GM19467 (cell line): ENCODE results near the gene SCUBE1.

Source experiments
- ATAC-seq: cut with Tn5 transposase; IDR thresholded peaks from one replicate; pipeline ENCODE4 v1.9.1; 2021; ENCODE audit warnings: mild to moderate bottlenecking, moderate library complexity; ENCODE audit not compliant: unreplicated experiment

The SCUBE1 gene

DNA sequence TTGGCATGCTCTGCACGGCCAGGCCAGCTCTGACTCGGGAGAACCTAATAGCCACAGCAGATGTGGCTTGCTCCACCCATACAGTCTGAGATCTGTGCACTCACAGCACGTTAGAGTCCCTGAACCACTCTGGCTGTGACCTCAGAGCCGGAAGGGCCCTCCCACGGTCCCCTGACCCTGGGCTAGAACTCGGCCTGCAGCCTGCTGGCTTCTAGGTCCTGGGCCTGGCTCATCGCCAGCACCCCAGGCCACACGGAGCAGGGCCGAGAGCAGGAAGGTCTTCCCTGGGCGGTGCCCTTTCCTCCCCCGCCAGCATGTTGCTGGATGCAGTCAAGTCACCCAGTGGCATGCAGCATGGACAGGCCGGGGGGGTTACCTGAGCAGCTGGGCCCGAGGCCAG is 120.9 kb downstream of the SCUBE1 start:
- ATAC-seq, result no peak

DNA sequence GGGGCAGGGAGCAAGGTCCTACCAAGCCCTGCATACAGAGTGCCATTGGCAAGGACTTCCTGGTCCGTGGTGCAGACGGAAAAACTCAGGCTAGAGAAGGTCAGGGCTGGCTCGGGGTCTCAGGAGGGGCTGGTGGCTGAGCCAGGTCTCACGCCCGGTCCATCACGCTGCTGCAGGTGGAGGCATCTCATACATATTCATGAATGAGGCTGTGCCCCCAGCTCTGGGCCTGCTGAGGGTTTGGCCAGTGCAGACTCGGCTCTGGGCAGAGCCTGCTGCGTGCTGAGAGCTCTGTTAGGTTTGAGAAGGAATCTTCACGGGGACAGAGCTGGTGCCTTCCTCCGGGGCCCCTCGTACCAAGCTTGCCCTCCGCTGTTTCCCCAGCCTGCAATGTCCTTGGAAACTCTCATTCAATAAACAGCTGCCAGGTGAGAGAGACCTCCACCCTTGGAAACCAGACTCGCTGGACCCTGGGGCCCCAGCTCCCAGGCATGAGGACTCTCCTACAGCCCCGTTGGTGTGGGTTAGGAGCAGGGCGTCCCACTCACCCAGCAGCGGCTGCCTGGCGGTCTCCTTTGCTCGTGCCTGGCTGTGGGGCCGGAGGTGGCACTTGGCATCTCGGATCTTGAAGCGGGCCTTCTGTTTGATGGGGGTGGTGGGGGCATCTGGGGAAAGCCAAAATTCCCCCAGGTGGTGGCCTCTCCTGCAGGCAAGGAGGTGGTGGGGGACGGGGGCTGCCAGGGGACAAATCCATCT is 122.4 kb downstream of the SCUBE1 start:
- ATAC-seq, result no peak

DNA sequence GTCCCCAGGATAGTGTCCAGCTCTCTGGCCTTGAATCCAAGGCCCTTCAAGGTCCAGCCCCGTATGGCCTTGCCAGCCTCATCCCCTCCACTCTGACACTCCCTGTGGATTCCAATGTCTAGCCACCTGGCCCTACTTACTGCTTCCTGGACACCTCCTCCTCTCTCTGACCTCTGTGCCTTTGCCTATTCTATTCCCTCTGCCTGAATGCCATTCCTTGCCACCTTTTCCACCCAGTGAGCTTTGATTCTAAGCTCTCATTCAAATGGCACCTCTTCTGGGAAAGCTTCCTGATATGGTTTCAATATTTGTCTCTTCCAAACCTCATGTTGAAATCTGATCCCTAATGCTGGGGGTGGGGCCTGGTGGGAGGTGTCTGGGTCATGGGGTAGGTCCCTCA is 124.4 kb downstream of the SCUBE1 start:
- no peak for ATAC-seq

DNA sequence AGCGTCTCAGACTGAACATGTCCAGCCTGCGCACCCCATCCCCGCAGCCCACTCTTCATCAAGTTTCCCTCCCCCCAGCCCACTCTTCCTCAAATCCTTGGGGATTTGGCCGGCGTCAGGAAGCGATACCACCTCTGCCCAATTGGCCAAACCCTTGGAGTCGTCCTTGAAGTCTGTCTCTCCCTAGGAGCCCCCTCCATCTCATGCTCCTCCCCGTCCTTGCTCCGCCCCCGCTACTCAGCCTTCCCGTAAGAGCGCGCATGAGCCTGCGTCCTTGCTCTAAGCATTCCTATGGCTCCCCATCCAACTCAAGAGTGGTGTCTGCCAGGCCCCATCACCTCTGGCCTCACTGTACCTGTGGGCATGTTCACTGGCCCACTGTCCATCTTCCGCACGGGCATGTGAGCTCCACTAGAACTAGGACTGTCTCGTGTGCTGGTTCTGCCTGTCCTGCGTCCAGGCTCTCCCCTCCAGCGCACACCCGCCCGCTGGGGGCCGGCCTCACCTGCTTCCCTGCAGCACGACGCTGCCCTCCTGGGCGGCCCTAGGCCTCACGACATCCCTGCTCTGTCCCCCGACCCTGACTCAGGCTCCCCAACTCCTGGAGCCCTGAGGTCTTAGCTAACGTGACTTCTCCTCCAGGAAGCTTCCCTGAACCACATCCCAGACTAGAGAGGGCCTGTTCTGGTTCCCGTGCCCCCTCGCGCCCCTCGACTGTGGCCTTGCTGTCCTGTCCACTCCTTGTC is 125.7 kb downstream of the SCUBE1 start:
- ATAC-seq, result no peak

DNA sequence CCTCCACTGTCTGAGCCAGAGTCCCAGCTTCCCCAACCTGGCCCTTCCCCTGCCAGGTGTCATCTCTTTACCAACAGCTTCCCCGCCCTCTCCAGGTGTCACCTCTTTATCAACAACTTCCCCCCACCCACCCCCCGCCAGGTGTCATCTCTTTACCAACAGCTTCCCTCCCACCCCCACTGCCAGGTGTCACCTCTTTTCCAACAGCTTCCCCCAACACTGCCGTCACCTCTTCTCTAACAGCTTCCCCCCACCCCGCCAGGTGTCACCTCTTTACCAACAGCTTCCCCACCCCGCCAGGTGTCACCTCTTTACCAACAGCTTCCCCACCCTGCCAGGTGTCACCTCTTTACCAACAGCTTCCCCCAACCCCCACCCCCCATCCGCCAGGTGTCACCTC is 126.4 kb downstream of the SCUBE1 start:
- ATAC-seq, result no peak

DNA sequence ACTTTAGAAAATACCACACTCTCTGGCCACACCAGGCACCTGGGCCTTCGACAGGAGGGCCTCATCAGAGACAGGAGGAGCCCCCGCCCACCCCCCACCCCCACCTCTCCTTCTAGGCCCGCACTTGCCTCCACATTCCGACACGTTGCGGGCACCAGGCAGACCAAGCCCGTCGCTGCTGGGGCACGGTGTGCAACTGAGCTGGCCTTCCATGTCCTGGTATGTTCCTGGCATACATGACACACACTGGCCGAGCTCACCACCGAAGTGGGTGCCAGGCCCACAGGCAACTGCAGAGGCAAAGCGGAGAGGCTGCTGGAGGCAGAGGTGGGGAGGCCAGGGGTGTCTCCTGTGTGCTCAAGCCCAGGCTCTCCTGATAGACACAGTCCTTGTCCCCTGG is 129.2 kb downstream of the SCUBE1 start:
- no peak for ATAC-seq

DNA sequence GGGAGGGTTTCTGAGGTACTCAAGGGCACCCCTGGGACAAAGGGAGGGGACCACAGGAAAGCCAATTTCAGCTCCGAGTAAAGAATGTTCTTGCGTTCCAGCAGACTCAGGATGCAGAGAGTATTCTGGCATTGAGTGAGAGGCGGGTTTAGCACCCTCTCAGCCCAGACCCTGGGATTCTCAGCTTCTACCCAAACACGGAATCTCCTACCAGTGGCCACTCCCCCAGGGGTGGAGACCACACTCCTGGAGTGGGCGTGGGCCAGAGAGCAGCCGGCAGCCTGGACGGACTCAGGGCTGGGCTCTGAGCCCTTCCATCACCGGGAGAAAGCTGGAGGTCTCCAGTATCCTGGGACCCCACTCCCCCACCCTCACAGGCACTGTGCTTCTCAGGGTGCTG is 130.1 kb downstream of the SCUBE1 start:
- ATAC-seq, result no peak

DNA sequence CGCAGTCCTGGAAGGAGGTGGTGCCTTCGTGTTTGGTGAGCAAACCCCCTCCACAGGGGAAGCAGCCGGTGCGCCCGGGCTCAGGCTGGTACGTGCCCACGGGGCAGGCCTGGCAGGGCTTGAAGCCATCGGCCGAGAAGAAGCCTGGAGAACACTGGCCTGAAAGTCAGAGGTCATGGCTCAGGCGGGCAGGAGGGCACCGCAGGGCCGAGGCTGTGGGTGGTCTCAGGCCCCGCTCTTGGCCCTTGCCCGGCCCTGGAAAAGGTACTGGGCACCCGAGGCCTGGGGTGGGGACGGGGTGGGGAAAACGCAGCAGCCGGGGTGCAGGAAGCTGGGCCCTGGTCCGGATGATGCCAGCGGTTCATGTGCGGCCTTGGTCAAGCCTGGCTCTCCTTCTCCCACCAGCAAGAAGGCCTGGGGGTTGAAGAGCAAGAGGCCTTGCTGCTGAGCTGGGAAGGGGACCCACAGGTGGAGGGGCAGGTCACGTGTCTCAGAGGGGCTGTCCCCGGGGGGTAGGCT is 130.7 kb downstream of the SCUBE1 start:
- ATAC-seq, result no peak

DNA sequence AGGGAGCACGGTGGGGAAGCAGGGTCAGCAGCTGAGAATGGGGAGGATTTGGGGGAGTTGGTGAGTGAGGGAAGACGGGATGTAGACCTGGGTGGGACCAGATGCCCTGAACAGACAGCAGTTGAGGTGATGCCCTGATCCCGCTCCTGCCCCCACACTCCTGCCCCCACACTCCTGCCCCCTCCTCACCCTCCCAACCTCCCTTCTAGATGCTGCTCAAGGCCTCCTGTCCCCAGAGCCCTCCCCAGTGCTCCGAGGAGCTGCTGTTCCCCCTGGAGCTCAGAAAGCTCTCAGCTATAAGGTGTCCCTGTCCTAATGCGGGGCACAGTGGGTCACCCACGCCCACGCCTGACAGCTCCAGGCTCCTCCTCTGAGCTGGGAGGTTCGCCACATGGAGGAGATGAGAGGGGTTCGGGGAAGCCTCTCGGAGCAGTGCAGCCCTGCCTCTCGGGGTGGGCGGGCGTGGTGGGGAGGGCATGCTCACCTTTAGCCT is 131.2 kb downstream of the SCUBE1 start:
- no peak for ATAC-seq

DNA sequence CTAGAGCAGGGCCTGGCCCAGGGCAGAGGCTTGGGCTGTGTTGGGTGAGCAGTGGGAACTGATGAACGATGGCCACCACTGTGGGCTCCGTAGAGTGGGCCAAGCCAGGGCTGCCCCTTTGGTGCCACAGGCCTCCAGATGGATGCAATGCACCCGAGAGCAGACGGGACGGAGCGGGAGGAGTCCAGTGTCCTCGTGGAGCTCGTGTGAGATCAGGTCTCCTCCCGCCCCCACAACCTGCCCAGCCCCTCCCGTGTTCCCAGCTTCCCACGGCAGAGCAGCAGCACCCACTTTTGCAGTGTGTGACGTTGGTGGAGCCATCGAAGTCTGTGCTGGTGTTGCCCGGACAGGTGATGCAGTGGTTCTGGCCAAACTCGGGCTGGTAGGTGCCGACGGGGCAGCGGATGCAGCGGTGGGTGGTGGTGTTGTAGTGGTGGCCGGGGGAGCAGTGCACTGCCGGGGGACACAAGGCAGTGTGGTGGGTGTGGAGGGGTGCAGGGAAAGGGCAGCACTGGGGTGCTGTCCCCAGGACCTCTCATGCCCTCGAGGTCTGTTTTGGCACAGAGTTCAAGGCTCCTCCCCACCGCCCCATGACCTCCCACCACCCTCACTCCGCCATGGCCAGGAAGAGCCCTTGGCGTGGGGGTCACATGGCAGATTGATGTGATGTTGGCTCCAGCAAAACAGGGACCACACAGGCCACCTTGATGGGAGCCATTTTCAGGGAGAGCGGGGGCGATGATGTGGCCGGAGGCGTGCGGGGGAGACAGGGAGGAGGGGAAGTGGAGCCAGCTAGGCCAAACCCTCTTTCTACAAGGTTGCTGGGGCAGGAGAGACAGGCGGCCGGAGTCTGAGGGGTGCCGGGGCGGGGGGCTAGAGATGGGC is 132.3 kb downstream of the SCUBE1 start:
- ATAC-seq, result no peak

DNA sequence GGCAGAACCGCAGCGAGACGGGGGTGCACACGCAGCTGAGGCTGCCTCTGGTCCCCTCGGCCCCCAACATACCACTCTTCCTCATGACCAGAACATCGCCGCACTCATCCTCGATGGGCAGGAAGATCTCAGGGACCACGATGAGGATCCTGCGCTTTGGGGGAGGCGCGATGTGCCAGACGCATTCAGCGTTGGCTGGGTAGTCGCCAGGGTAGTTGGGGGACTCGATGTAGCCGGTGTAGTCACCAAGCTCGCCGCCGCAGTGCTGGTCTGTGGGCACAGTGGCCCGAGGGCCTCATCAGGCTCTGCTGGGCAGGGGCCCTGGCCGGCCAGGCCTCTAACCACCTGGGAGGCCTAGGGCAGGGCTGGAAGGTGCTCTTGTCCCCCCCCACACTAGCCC is 133.2 kb downstream of the SCUBE1 start:
- no peak for ATAC-seq

DNA sequence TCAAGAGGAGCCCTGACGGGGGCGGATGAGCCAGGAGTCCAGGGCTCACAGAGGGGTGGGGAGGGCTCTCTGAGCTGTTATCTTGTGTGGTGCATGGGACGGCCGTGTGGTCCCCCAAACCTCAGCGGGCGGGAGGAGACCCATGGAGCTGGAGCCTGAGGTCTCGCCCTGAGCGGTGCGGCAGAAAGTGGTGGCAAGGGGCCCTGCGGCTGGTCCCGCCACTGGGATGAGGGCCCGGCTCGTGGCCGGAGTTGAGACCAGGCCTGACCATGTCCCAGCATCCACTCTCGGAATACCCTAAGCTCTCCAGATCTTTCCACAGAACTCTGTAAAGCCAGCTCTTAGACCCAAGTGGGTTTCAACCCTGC is 133.7 kb downstream of the SCUBE1 start:
- no peak for ATAC-seq

DNA sequence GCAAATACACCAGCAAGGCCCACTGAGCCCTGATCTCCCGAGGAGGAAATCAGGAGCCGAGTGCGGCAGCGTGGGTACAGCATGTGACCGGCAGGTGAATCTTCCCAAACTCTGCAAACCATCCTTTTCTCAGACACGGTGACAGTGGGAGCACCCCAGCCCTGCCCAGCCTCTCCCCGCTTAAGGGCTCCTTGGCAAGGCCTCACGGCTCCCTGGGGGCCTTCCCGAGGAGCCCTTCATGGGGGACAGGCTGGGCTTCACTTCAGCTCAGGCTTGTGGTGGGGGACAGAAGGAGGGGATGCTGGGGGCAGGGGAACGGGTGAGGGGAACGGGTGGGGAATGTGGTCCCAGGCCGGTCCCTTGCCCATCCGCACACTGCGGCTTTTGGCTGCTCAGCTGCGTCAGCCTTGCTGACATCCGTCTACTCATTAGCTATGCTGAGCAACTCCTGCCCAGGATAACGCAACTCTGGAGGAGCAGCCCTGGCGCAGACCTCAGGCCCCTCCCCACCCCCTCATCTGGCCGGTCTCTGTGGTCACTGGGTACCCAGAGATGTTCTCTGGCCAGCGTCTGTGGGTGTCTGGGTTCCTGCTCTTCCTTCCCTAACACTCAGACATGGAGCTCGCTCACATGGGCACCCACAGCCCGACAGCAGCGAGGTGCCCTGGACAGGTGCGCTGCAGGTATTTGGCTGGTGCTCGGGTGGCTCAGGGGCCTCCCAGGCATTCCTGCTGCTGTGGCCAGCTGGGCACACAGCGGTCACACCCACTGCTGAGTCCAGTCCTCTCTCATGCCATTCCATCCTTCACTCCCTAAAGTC is 134.3 kb downstream of the SCUBE1 start:
- ATAC-seq, result no peak

DNA sequence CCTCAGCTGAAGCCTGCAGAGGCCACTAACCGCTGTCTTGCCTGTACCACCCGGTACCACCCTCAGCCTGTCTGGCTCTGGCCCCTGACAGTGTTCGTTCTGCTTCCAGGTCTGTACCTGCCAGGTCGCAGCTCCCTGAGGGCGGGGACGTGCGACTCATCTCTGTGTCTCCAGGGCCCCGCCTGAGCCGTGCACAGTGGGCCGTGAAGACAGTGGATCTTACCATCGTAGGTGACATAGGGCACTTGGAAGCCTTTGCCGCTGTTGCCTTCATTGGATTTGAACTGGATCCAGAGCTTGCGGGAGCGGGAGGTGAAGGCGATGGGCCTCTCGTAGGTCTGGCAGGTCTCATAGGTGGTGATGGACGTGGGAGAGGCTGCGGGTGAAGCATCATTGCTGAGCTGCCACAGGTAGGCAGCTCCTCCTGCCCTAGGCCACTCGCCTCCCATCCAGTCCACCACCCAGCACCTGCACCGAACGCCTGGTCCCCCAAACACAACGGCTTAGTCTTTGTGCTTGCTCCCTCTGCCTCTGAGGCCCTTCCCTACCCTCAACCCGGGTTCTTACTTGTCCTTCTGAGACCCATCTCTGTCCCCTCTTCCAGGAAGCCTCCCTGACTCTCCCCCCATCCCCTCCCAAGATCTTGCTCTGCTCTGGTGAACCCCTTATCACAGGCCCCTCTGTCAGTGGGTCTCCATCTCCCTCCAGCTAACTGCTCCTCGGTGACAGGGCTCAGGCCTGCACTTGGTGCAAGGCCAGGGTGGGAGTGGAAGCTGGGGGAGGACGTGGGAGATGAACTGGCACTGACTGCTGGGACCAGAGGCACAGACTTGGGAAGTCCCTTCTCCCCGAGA is 135.1 kb downstream of the SCUBE1 start:
- no peak for ATAC-seq

DNA sequence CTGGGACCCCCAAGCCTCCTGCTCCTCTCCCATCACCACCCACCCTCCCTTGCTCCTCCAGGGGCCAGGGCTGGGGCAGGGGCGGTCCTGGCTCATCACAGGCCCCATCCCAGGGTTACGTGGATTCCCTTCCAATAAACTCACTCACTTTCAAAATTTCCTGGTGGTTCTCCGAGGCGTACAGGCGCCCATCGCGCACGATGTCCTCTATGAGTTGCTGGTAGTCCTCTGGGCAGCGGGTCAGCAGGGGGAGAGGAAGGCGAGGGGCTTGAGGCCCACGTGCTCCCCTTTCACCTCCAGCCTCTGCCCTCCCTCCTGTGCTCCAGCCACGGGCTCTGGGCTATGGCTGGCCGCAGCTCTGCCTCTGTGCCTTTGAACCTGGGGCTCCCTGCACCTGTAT is 135.8 kb downstream of the SCUBE1 start:
- no peak for ATAC-seq

DNA sequence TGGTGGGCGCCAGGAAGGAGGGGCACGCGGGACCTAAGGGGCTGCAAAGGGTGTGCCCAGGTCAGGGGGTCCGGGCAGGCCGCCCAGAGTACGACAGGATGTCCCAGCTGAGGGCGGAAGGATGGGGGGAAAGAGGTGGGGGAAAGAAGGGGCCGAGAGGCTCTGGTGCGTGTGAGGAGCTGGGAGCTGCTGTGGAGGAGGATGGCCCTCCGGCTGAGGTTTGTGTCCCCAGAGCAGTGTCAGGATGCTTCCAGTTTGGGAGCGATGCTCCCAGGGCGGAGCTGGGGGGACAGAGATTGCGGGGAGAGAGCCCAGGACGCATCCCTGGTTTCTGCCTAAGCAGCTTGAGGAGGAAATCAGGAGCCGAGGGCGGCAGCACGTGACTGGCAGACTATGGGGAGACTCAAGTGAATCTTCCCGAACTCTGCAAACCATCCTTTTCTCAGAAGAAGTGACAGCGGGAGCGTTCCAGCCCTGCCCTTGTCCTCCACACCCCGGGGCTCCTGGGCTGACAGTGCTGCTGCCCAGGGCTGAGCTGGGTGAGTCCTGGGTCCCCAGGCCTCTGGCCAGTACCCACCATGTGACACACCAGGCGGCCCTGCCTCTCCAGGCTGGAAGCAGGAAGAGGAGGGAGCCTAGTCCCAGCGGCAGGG is 136.5 kb downstream of the SCUBE1 start:
- no peak for ATAC-seq

DNA sequence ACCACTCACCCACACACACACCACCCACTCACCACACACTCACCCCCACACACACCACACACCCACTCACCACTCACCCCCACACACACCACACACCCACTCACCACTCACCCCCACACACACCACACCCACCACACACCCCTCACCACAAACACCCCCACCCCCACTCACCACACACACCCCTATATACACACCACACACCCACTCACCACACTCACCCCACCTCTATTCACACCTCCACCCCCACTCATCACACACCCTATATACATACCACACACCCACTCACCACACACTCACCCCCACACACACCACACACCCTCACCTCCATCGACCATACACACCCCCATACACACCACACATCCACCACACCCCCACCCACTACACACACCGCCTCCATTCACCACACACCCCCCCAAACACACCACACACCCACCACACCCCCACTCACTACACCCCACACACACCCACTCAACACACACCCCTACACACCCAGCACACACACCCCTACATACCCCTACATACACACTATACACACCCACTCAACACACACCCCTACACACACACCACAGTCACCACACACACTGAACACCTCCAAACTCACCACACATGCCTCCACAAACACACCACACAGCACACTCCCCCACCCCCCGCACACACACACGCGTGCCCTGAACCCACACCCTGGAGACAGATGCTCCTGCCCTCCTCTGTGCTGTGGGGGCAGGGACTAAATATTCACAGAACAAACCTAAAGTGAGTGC is 137.2 kb downstream of the SCUBE1 start:
- ATAC-seq, result no peak

DNA sequence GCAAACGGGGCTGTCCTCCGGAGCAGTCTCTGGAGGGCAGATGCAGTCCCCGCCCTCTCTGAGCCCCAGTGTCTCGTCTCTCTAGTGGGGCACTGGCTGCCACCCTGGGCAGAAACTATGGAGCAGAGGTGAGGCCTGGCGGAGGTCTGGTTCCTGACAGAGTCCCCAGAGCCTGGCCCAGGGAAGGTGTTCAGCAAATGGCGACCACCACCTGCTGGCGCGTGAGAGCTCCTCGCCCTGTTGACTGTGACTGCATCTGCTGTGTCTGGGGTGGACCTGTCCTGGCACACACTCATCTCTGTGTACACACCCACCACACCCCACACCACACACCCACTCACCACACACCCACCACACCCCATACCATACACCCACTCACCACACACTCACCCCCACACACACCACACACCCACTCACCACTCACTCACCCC is 137.9 kb downstream of the SCUBE1 start:
- no peak for ATAC-seq
